ENCODE measurements around the gene ALDOC.

DNA sequence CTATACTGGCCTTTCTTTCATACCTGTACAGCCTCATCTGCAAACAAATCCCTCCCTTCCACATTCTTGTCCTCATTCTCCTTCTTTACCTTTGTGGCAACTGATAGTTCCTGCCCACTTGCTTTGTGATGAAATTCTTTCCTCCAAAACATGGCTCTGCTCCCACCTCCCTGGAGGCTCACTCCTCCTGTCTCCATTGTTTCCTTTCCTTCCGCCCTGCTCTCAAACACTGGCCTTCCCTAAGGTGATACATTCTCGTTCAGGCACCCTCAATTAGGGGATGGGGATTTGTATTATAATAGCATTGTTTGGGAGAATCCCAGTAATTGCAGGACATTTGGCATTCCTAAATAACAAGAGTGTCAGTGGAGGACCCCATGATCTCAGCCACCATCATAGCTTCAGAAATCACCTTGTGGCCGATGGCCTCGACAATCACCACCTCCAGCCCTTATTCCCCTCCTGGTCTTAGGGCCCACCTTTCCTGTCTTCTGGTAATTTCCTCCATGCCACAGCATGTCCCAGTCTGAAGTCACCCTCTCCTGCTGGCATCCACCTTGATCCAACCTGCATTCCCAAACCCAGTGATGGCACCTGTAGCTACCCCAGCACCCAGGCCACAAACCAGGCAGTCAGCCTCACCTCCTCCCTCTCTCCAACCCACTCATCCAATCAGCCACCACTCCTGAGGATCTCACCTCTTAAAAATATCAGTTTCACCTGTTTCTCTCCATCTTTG lies 32.1 kb downstream of the ALDOC start:
- TF ChIP-seq, protein P1, sequence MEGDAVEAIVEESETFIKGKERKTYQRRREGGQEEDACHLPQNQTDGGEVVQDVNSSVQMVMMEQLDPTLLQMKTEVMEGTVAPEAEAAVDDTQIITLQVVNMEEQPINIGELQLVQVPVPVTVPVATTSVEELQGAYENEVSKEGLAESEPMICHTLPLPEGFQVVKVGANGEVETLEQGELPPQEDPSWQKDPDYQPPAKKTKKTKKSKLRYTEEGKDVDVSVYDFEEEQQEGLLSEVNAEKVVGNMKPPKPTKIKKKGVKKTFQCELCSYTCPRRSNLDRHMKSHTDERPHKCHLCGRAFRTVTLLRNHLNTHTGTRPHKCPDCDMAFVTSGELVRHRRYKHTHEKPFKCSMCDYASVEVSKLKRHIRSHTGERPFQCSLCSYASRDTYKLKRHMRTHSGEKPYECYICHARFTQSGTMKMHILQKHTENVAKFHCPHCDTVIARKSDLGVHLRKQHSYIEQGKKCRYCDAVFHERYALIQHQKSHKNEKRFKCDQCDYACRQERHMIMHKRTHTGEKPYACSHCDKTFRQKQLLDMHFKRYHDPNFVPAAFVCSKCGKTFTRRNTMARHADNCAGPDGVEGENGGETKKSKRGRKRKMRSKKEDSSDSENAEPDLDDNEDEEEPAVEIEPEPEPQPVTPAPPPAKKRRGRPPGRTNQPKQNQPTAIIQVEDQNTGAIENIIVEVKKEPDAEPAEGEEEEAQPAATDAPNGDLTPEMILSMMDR (conservative IDR thresholded peaks at IDR 0.05 in 1 of 2, IDR thresholded peaks at IDR 0.05 in 1 of 2; ENCODE audit: extremely low read depth in 1 of 2, insufficient read depth in 1 of 2, low read depth in 1 of 2, low read length in 2 of 2): no peak
- no peak for TF ChIP-seq EZH2 (IDR thresholded peaks at IDR 0.05; ENCODE audit: borderline replicate concordance, low read length)

Data from mammary epithelial cell (primary cell).